Cardiac fibroblast (primary cell): ENCODE results near the gene PAX8.

Experiments used
- DNase-seq, 2 donors: peaks; one replicate each; pipeline versions ENCODE4 v3.0.0 to v3.0.0-alpha.2; 2010; ENCODE audit warnings: low read depth in 2 of 2
- H3K4me3 ChIP-seq, 2 donors: replicated peaks in 1 of 2; 1 replicate in 1 of 2; 2 replicates in 1 of 2; pipeline ENCODE4 v1.5.1; 2011; ENCODE audit warnings: low read depth in 2 of 2, low read length in 2 of 2, mild to moderate bottlenecking in 2 of 2, moderate library complexity in 1 of 2
- TF ChIP-seq, protein P1 (sequence below): IDR thresholded peaks from one replicate; pipeline ENCODE4 v1.5.1; 2011; ENCODE audit warnings: low read depth, mild to moderate bottlenecking, low read length, inconsistent platforms

The PAX8 gene

GRCh38 chr2:113220970-113221708 is 57.6 kb downstream of the PAX8 start:
- no peak for DNase-seq
- TF ChIP-seq, protein P1, sequence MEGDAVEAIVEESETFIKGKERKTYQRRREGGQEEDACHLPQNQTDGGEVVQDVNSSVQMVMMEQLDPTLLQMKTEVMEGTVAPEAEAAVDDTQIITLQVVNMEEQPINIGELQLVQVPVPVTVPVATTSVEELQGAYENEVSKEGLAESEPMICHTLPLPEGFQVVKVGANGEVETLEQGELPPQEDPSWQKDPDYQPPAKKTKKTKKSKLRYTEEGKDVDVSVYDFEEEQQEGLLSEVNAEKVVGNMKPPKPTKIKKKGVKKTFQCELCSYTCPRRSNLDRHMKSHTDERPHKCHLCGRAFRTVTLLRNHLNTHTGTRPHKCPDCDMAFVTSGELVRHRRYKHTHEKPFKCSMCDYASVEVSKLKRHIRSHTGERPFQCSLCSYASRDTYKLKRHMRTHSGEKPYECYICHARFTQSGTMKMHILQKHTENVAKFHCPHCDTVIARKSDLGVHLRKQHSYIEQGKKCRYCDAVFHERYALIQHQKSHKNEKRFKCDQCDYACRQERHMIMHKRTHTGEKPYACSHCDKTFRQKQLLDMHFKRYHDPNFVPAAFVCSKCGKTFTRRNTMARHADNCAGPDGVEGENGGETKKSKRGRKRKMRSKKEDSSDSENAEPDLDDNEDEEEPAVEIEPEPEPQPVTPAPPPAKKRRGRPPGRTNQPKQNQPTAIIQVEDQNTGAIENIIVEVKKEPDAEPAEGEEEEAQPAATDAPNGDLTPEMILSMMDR: no peak
- H3K4me3 ChIP-seq: no peak overlapping the region

DNA sequence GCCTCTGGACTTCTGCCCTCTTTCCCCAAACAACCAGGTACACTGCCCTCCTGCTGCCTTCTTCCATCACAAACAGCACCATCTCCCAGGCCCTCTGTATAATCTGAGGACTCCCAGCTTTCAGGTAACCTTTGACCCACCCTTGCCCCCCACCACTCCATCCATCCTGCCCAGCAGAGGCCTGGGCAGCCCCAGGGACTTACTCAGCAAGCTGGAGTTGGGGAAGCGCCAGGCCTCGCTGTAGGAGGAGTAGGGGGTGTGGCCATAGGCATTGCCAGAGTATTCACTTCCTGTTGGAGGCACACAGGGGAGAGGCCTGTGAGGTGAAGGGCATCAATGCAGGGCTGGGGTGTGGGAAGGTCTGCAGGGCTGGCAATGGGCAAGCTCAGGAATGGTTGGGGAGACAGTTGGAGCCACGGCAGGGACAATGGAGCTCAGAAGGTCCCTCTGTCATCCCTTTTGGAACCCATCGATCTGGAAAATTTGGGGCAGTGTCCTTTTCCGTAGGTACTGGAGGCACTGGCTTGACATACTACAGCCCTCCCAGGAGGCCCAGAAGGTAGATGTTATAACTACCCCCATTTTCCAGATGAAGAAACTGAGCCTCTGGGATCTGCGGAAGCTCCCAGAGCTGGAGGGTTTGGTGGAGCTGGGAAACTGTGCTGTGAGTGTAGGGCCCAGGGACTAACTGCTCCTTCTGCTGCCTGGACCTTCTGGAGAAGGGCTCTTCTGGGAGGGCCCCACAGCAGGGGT is 58.7 kb downstream of the PAX8 start:
- no peak overlapping the region for H3K4me3 ChIP-seq
- TF ChIP-seq, protein P1: no peak
- peak; percentile 66 to 81 for DNase-seq

DNA sequence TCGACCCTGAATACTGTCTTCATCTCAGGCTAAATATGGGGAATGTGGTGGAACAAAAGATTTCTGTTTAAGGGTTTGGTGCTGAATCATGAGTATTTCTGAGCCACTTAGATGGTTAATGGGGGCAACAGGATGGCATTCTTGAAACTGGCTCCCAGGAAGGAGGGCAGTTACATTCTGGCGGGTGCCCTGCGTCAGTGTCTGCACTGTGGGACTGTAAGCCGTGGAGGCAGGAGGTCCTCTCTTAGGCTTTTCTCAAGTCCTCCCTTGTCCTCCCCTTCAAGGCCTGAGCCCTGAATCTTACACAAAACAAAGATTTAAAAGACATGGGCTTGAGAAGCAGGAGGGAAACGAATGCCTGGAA is 59.2 kb downstream of the PAX8 start:
- no peak for DNase-seq
- TF ChIP-seq, protein P1: no peak
- no peak overlapping the region for H3K4me3 ChIP-seq

GRCh38 chr2:113219092-113219441 is 59.7 kb downstream of the PAX8 start:
- TF ChIP-seq, protein P1: no peak

DNA sequence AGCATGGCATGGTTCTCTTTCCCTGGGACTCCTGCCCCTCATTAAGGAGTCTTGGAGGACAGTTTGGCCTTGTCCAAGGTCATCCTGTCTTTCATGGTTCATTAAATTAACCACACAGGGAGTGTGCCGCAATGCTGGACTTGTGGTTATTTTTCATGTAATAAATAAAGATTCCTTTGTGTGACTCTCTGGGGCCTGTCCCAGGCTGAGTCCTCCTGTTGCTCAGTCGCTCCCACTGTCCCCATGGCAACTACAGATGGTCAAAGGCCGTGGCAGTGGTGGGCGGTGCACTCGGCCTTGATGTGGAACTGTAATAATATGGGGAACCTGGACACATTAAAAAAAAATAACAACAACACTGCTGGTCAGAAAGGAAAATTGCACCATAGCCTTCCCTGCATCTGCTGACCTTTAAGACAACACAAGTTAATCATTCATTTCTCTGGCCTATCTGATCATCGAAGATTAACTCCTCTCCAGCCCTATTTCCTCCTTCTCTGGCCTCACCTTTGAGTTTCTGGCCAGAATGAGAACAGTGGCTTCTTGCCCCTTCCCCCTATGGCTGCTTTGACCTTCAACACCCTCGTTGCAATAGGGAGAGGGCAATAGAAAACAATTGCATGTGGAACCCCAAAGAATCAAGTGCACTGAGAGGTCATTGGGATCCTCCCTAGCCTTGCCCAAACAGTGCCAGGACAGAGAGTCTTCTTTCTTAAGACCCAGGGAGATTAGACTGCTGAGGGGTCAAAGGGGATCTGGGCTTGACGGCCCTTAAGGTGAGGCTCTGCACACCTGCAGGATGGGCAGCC is 60.2 kb downstream of the PAX8 start:
- no peak overlapping the region for H3K4me3 ChIP-seq
- TF ChIP-seq, protein P1: no peak
- DNase-seq: peak; percentile 25 to 41

More at GRCh38 chr2:113219092-113219441, 59.7 kb downstream of the PAX8 start:
- no peak overlapping the region for H3K4me3 ChIP-seq
- no peak for DNase-seq

- DNase-seq: no peak
- TF ChIP-seq, protein P1: no peak
- H3K4me3 ChIP-seq: no peak overlapping the region
Observed at GRCh38 chr2:113217455-113218282, 61.1 kb downstream of the PAX8 start.
